SU-DHL-6 (cell line): Measurements from ENCODE around the gene TRPV4.

Source experiments
- H2AFZ ChIP-seq: fragments of 200-600 bp; sonication (generic); 2 replicates; pipeline ENCODE4 v1.6.1; 2014; ENCODE audit warnings: low read depth, mild to moderate bottlenecking, moderate library complexity, mixed read lengths, antibody characterized with exemption, low read length; ENCODE audit not compliant: severe bottlenecking
- H3F3A ChIP-seq: fragments of 200-600 bp; shearing (Covaris generic); 2 replicates; pipeline ENCODE4 v1.6.0; 2016; ENCODE audit warnings: antibody characterized with exemption, mild to moderate bottlenecking; ENCODE audit not compliant: insufficient read depth
- H3K27ac ChIP-seq: fragments of 200-600 bp; sonication (generic); 2 replicates; pipeline ENCODE4 v1.5.1; 2016; ENCODE audit warnings: low read depth, mild to moderate bottlenecking, low read length, moderate library complexity, mixed read lengths
- H3K27me3 ChIP-seq: fragments of 200-600 bp; sonication (generic), shearing (Covaris generic); 2 replicates; pipeline ENCODE4 v1.6.0; 2014; ENCODE audit warnings: mild to moderate bottlenecking, low read length
- H3K36me3 ChIP-seq: fragments of 200-600 bp; sonication (generic); 2 replicates; pipeline ENCODE4 v1.6.1; 2014; ENCODE audit warnings: mild to moderate bottlenecking, low read length, mixed read lengths
- H3K4me2 ChIP-seq: fragments of 300-600, 200-600 bp; shearing (Covaris generic), sonication (generic); 2 replicates; pipeline ENCODE4 v1.6.0; 2014; ENCODE audit warnings: low read length, low read depth, mild to moderate bottlenecking; ENCODE audit not compliant: poor library complexity, severe bottlenecking
- H3K4me3 ChIP-seq: fragments of 200-600 bp; sonication (generic); 2 replicates; pipeline ENCODE4 v1.5.1; 2014; ENCODE audit warnings: antibody characterized with exemption, low read length, mild to moderate bottlenecking, mixed read lengths; ENCODE audit not compliant: insufficient read depth, poor library complexity, severe bottlenecking
- H3K79me2 ChIP-seq: fragments of 200-600 bp; sonication (generic); 2 replicates; pipeline ENCODE4 v1.6.1; 2014; ENCODE audit warnings: mild to moderate bottlenecking, low read length, moderate library complexity; ENCODE audit not compliant: insufficient read depth
- H3K9ac ChIP-seq: fragments of 200-600 bp; sonication (generic); 2 replicates; pipeline ENCODE4 v1.7.0; 2014; ENCODE audit warnings: mild to moderate bottlenecking, low read length
- H3K9me2 ChIP-seq: fragments of 200-600 bp; sonication (generic); replicated peaks from 2 replicates; pipeline ENCODE4 v1.6.1; 2014; ENCODE audit warnings: low read length; ENCODE audit not compliant: insufficient read depth
- H3K9me3 ChIP-seq: fragments of 200-600 bp; sonication (generic); 2 replicates; pipeline ENCODE4 v1.6.1; 2014; ENCODE audit warnings: low read length, mixed read lengths; ENCODE audit not compliant: insufficient read depth
- H4K20me1 ChIP-seq: fragments of 200-600 bp; sonication (generic); 2 replicates; pipeline ENCODE4 v1.6.1; 2014; ENCODE audit warnings: low read depth, mild to moderate bottlenecking, antibody characterized with exemption, low read length, moderate library complexity, mixed read lengths
- CTCF ChIP-seq: fragments of 200-600 bp; sonication (generic); IDR thresholded peaks from one replicate; pipeline ENCODE4 v1.5.1; 2017; ENCODE audit warnings: antibody characterized with exemption, mild to moderate bottlenecking, low read length, moderate library complexity; ENCODE audit not compliant: insufficient read depth, poor library complexity, severe bottlenecking
- EZH2phosphoT487 ChIP-seq: fragments of 200-600 bp; sonication (generic), shearing (Covaris generic); conservative IDR thresholded peaks from 2 replicates; pipeline ENCODE4 v1.6.1; 2018; ENCODE audit warnings: mild to moderate bottlenecking, antibody characterized with exemption, low read length, moderate library complexity, mixed read lengths

The TRPV4 gene

GRCh38 chr12:109803678-109804077, 29.5 kb downstream of the TRPV4 start:
- no peaks in the 10 kb centered on the region for H3F3A ChIP-seq
- no peak overlapping the region for H3K4me3 ChIP-seq
- H3K9me3 ChIP-seq: no peaks in the 10 kb centered on the region
- no peak overlapping the region for H3K27ac ChIP-seq
- H2AFZ ChIP-seq: no peak overlapping the region
- no peaks in the 10 kb centered on the region for H3K79me2 ChIP-seq
- H3K9me2 ChIP-seq: no peaks in the 10 kb centered on the region
- H3K9ac ChIP-seq: no peak overlapping the region
- TF ChIP-seq EZH2phosphoT487 (no peak), CTCF (no peak)
- H4K20me1 ChIP-seq: no peaks in the 10 kb centered on the region
- H3K27me3 ChIP-seq: no peaks in the 10 kb centered on the region
- H3K36me3 ChIP-seq: no peaks in the 10 kb centered on the region
- H3K4me2 ChIP-seq: no peak overlapping the region

DNA sequence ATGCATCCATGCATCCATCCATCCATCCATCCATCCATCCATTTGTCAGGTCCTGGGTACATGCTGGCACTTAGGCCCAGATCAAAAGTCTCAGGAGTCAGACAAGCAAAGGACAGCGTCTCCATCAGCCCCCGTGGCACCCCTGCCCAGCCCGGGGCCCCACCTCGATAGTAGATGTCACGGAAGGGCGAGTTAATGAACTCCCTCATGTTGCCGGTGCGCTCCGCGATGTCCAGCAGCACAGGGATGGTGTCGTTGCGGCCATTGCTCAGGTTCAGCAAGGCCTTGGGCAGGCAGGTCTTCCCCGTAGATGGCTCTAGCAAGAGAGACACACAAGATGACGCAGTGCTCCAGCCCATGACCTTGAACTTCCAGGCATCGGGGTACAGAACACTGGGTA, 30.4 kb downstream of the TRPV4 start:
- no peak overlapping the region for H3K9ac ChIP-seq
- H3K36me3 ChIP-seq: no peaks in the 10 kb centered on the region
- no peaks in the 10 kb centered on the region for H3K9me3 ChIP-seq
- no peaks in the 10 kb centered on the region for H3F3A ChIP-seq
- no peaks in the 10 kb centered on the region for H3K79me2 ChIP-seq
- no peak for TF ChIP-seq CTCF
- TF ChIP-seq EZH2phosphoT487: no peak
- H4K20me1 ChIP-seq: no peaks in the 10 kb centered on the region
- H3K27me3 ChIP-seq: no peaks in the 10 kb centered on the region
- no peak overlapping the region for H3K4me2 ChIP-seq
- H3K27ac ChIP-seq: no peak overlapping the region
- no peak overlapping the region for H3K4me3 ChIP-seq
- no peak overlapping the region for H2AFZ ChIP-seq
- no peaks in the 10 kb centered on the region for H3K9me2 ChIP-seq

- H2AFZ ChIP-seq: no peak overlapping the region
- no peak for TF ChIP-seq EZH2phosphoT487
- TF ChIP-seq CTCF: no peak
- H3K79me2 ChIP-seq: no peaks in the 10 kb centered on the region
- no peak overlapping the region for H3K9ac ChIP-seq
- no peaks in the 10 kb centered on the region for H3K9me3 ChIP-seq
- no peaks in the 10 kb centered on the region for H3K36me3 ChIP-seq
- no peaks in the 10 kb centered on the region for H4K20me1 ChIP-seq
- H3K27me3 ChIP-seq: no peaks in the 10 kb centered on the region
- H3K4me3 ChIP-seq: no peak overlapping the region
- no peaks in the 10 kb centered on the region for H3F3A ChIP-seq
- no peak overlapping the region for H3K4me2 ChIP-seq
- H3K9me2 ChIP-seq: no peaks in the 10 kb centered on the region
- no peak overlapping the region for H3K27ac ChIP-seq
Observed at GRCh38 chr12:109800536-109800935, 32.7 kb downstream of the TRPV4 start.

GRCh38 chr12:109798691-109799090, 34.5 kb downstream of the TRPV4 start:
- no peaks in the 10 kb centered on the region for H3K9me2 ChIP-seq
- no peak overlapping the region for H3K4me2 ChIP-seq
- TF ChIP-seq CTCF (no peak), EZH2phosphoT487 (no peak)
- H3K27ac ChIP-seq: no peak overlapping the region
- no peak overlapping the region for H2AFZ ChIP-seq
- H3F3A ChIP-seq: no peaks in the 10 kb centered on the region
- H3K27me3 ChIP-seq: no peaks in the 10 kb centered on the region
- no peaks in the 10 kb centered on the region for H3K9me3 ChIP-seq
- no peaks in the 10 kb centered on the region for H3K79me2 ChIP-seq
- H3K4me3 ChIP-seq: no peak overlapping the region
- no peak overlapping the region for H3K9ac ChIP-seq
- no peaks in the 10 kb centered on the region for H3K36me3 ChIP-seq
- H4K20me1 ChIP-seq: no peaks in the 10 kb centered on the region
